Left lung (tissue), 10 donors: ENCODE measurements around the gene ROBO1. TPM values are rescaled to one million over a fixed set of nuclear protein-coding genes. Genes with fewer than 3 reads are reported as not detected.

Experiments used
- ATAC-seq: fragments of 200-7000 bp; cut with Tn5 transposase; one replicate; pipeline ENCODE4 v1.9.1; 2020; ENCODE audit warnings: moderate library complexity
- DNase-seq, 4 donors: peaks; one replicate each; pipeline ENCODE4 v3.0.0-alpha.2; 2013 to 2020
- H3K27ac ChIP-seq, 2 donors: fragments of 200-600 bp; sonication (generic) in 1 of 2; one replicate each; pipeline versions ENCODE4 v1.5.0 to v1.8.0; 2020 to 2021
- H3K27me3 ChIP-seq, 2 donors: fragments of 200-600 bp; sonication (generic) in 1 of 2; one replicate each; pipeline versions ENCODE4 v1.5.0 to v1.8.0; 2020 to 2021
- H3K36me3 ChIP-seq, 2 donors: fragments of 200-600 bp; sonication (generic) in 1 of 2; one replicate each; pipeline versions ENCODE4 v1.5.0 to v1.8.0; 2020 to 2021
- H3K4me1 ChIP-seq, 2 donors: fragments of 200-600 bp; one replicate each; pipeline ENCODE4 v1.8.0; 2021
- H3K4me3 ChIP-seq, 2 donors: fragments of 200-600 bp; sonication (generic) in 1 of 2; one replicate each; pipeline versions ENCODE4 v1.5.0 to v1.8.0; 2020 to 2021; ENCODE audit warnings: mild to moderate bottlenecking in 1 of 2
- H3K9me3 ChIP-seq, 2 donors: fragments of 200-600 bp; sonication (generic) in 1 of 2; one replicate each; pipeline versions ENCODE4 v1.5.0 to v1.8.0; 2020 to 2021
- intact Hi-C, 2 donors: fragments of 100-400 bp; cut with DNase I; formaldehyde crosslinking; loops; one replicate each; pipeline versions ENCODE4 v1.11.2 to v1.14.2; 2022
- polyA plus RNA-seq, 6 donors: library from polyadenylated mRNA; unstranded; fragments of 120-200 nt; gene quantifications; one replicate each; pipeline ENCODE4 v1.2.1, GENCODE V29; 2013; ENCODE audit not compliant: insufficient read length in 6 of 6
- total RNA-seq, 2 donors: library from RNA; stranded (reverse); fragmentation: NEBNext Ultra II Directional; extraction: Animal tissue kit (Norgen Biotek cat#: 25700); gene quantifications; one replicate each; pipeline ENCODE4 v1.2.1, GENCODE V29; 2021
- TF ChIP-seq, protein P1 (sequence below), 2 donors: fragments of 200-600 bp; sonication (generic) in 1 of 2; IDR thresholded peaks; one replicate each; pipeline versions ENCODE4 v1.5.0 to v1.8.0; 2021; ENCODE audit warnings: antibody characterized with exemption in 2 of 2
- donor health status: DM: no; HTN: yes; CAD: no.
- donor health status: DM: no; HTN: no; CAD: no.

Gene ROBO1
- total and polyA plus RNA-seq, 8 donors, result 20.3 to 134 (median 102) TPM

GRCh38 chr3:79651536-79652065, 116.2 kb downstream of the ROBO1 start:
- H3K4me3 ChIP-seq, result no peak overlapping the region
- intact Hi-C loops, result no loop called here
- peak in 2 of 4 donors; percentile 2 to 20 for DNase-seq
- no peaks in the 10 kb centered on the region for H3K36me3 ChIP-seq
- no peaks in the 10 kb centered on the region for H3K9me3 ChIP-seq
- no peak for ATAC-seq
- no peak overlapping the region for H3K27ac ChIP-seq
- TF ChIP-seq, protein P1, sequence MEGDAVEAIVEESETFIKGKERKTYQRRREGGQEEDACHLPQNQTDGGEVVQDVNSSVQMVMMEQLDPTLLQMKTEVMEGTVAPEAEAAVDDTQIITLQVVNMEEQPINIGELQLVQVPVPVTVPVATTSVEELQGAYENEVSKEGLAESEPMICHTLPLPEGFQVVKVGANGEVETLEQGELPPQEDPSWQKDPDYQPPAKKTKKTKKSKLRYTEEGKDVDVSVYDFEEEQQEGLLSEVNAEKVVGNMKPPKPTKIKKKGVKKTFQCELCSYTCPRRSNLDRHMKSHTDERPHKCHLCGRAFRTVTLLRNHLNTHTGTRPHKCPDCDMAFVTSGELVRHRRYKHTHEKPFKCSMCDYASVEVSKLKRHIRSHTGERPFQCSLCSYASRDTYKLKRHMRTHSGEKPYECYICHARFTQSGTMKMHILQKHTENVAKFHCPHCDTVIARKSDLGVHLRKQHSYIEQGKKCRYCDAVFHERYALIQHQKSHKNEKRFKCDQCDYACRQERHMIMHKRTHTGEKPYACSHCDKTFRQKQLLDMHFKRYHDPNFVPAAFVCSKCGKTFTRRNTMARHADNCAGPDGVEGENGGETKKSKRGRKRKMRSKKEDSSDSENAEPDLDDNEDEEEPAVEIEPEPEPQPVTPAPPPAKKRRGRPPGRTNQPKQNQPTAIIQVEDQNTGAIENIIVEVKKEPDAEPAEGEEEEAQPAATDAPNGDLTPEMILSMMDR (IDR thresholded peaks at IDR 0.05), result no peak
- no peaks in the 10 kb centered on the region for H3K4me1 ChIP-seq
- no peaks in the 10 kb centered on the region for H3K27me3 ChIP-seq

GRCh38 chr3:79639855-79640254, 127.9 kb downstream of the ROBO1 start:
- intact Hi-C loops, result no loop called here
- DNase-seq (no peak), ATAC-seq (no peak)
- Histone ChIP-seq H3K27me3 (no peaks in the 10 kb centered on the region), H3K27ac (no peak overlapping the region), H3K36me3 (no peaks in the 10 kb centered on the region), H3K4me3 (no peak overlapping the region), H3K4me1 (no peaks in the 10 kb centered on the region), H3K9me3 (peaks cover 0 to 9% of the 10 kb centered on the region in 2 donors)
- TF ChIP-seq, protein P1 (IDR thresholded peaks at IDR 0.05), result no peak

DNA sequence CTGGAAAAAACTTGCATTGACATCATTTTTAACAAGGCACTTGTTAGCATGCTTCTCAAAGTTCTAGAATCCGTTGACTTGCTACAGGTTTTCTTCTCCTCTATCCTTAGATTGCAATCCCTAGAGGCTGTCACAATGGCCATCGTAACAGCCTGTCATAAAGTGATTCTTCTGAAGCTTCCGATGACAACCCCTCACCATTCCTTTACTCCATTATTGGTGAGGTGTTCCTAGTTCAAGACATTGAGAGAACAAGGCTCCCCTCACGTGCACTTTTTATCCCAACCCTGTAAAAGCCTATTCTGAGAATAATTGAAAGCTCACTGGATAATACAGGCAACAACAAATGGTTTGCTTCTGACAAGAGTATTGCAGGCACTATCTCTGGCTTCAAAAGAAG, 131.4 kb downstream of the ROBO1 start:
- Histone ChIP-seq H3K4me3 (no peak overlapping the region), H3K36me3 (no peaks in the 10 kb centered on the region), H3K9me3 (no peaks in the 10 kb centered on the region), H3K27ac (no peak overlapping the region), H3K27me3 (no peaks in the 10 kb centered on the region), H3K4me1 (no peaks in the 10 kb centered on the region)
- ATAC-seq, result no peak
- no peak for DNase-seq
- intact Hi-C loops, result no loop called here
- TF ChIP-seq, protein P1 (IDR thresholded peaks at IDR 0.05), result no peak

DNA sequence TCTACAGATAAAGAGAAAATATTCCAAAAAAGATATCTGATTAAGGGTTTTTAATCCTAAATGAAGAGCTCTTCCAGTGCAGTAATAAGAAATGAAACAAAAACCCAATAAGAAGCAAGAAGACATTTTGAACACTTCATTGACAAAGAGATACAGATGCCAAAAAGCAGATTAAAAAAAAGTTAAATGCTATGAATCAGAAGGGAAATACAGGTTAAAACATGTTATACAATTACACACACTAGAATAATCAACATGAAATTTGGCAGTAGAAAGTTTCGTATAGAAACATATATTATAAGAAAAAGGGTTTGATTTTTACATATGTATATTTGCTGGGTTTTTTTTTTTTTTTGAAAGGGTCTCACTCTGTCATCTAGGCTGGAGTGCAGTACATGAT, 135.0 kb downstream of the ROBO1 start:
- TF ChIP-seq, protein P1 (IDR thresholded peaks at IDR 0.05), result no peak
- H3K36me3 ChIP-seq, result no peaks in the 10 kb centered on the region
- no peaks in the 10 kb centered on the region for H3K4me1 ChIP-seq
- DNase-seq (no peak), ATAC-seq (no peak)
- no peaks in the 10 kb centered on the region for H3K27me3 ChIP-seq
- H3K27ac ChIP-seq, result no peak overlapping the region
- no peaks in the 10 kb centered on the region for H3K9me3 ChIP-seq
- intact Hi-C loops, result no loop called here
- H3K4me3 ChIP-seq, result no peak overlapping the region

DNA sequence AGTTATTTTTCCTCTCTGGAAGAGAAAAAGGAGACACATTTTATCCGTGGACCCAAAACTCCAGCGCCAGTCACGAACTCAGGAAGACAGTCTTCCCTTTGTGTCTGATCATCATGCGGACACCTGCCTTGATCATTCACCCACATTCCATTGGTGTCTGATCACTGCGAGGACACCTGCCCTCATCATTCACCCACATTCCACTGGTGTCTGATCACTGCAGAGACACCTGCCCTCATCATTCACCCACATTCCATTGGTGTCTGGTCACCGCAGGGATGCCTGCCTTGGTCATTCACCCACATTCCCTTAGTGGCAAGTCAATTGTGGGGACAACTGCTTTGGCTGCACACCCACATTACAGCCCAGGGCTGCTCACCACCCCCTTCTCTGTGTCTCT, 148.9 kb downstream of the ROBO1 start:
- DNase-seq (no peak), ATAC-seq (no peak)
- Histone ChIP-seq H3K27me3 (no peaks in the 10 kb centered on the region), H3K9me3 (peaks cover 0 to 62% of the 10 kb centered on the region in 2 donors), H3K4me1 (no peaks in the 10 kb centered on the region), H3K36me3 (no peaks in the 10 kb centered on the region), H3K27ac (no peak overlapping the region), H3K4me3 (no peak overlapping the region)
- TF ChIP-seq, protein P1 (IDR thresholded peaks at IDR 0.05), result no peak
- intact Hi-C loops, result no loop called here
